ENCODE data around the gene PLEKHO1.

Gene PLEKHO1

GRCh38 chr1:150176593-150176992 is 26.9 kb downstream of the PLEKHO1 start:
- Histone ChIP-seq H3K27ac (ENCODE audit: poor library complexity, severe bottlenecking) (no peak overlapping the region), H3K4me1 (ENCODE audit: insufficient read depth, poor library complexity, severe bottlenecking) (no peaks in the 10 kb centered on the region), H3K4me3 (ENCODE audit: severe bottlenecking) (no peak overlapping the region), H3K27me3 (ENCODE audit: insufficient read depth, poor library complexity, severe bottlenecking) (no peaks in the 10 kb centered on the region), H3K9me3 (ENCODE audit: severe bottlenecking) (no peaks in the 10 kb centered on the region), H3K36me3 (ENCODE audit: low read depth) (no peaks in the 10 kb centered on the region)
- DNase-seq (ENCODE audit: low spot score), result no peak
- no peak for ATAC-seq (ENCODE audit: low read depth)
- TF ChIP-seq CTCF (IDR thresholded peaks at IDR 0.05; ENCODE audit: poor library complexity, severe bottlenecking), result no peak

DNA sequence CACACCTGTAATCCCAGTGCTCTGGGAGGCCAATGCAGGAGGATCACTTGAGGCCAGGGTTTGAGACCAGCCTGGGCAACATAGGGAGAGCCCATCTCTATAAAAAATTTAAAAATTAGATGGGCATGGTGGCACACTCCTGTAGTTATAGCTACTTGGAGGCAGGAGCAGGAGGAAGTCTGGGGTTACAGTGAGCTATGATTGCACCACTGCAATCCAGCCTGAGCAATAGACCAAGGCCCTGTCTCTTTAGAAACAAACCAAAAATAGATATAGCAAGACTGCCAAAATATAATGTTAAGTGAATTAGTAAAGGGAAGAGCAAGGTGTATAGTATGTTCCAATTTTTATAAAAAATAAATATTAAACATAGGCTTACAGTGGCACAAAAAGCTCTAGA is 28.8 kb downstream of the PLEKHO1 start:
- no peaks in the 10 kb centered on the region for H3K9me3 ChIP-seq (ENCODE audit: severe bottlenecking)
- no peak for TF ChIP-seq CTCF (IDR thresholded peaks at IDR 0.05; ENCODE audit: poor library complexity, severe bottlenecking)
- H3K27me3 ChIP-seq (ENCODE audit: insufficient read depth, poor library complexity, severe bottlenecking), result no peaks in the 10 kb centered on the region
- no peak overlapping the region for H3K4me3 ChIP-seq (ENCODE audit: severe bottlenecking)
- ATAC-seq (ENCODE audit: low read depth), result no peak
- H3K27ac ChIP-seq (ENCODE audit: poor library complexity, severe bottlenecking), result no peak overlapping the region
- no peak for DNase-seq (ENCODE audit: low spot score)
- H3K4me1 ChIP-seq (ENCODE audit: insufficient read depth, poor library complexity, severe bottlenecking), result peaks cover under 1% of the 10 kb centered on the region
- no peaks in the 10 kb centered on the region for H3K36me3 ChIP-seq (ENCODE audit: low read depth)

GRCh38 chr1:150179867-150180266 is 30.2 kb downstream of the PLEKHO1 start:
- TF ChIP-seq CTCF (IDR thresholded peaks at IDR 0.05; ENCODE audit: poor library complexity, severe bottlenecking), result no peak
- no peaks in the 10 kb centered on the region for H3K27me3 ChIP-seq (ENCODE audit: insufficient read depth, poor library complexity, severe bottlenecking)
- ATAC-seq (ENCODE audit: low read depth), result no peak
- H3K27ac ChIP-seq (ENCODE audit: poor library complexity, severe bottlenecking), result no peak overlapping the region
- H3K4me1 ChIP-seq (ENCODE audit: insufficient read depth, poor library complexity, severe bottlenecking), result peaks cover 10% of the 10 kb centered on the region
- no peaks in the 10 kb centered on the region for H3K9me3 ChIP-seq (ENCODE audit: severe bottlenecking)
- no peaks in the 10 kb centered on the region for H3K36me3 ChIP-seq (ENCODE audit: low read depth)
- H3K4me3 ChIP-seq (ENCODE audit: severe bottlenecking), result no peak overlapping the region
- DNase-seq (ENCODE audit: low spot score), result no peak

- no peak overlapping the region for H3K4me3 ChIP-seq (ENCODE audit: severe bottlenecking)
- H3K4me1 ChIP-seq (ENCODE audit: insufficient read depth, poor library complexity, severe bottlenecking), result peaks cover 10% of the 10 kb centered on the region
- H3K27me3 ChIP-seq (ENCODE audit: insufficient read depth, poor library complexity, severe bottlenecking), result no peaks in the 10 kb centered on the region
Observed at GRCh38 chr1:150180474-150180873, 30.8 kb downstream of the PLEKHO1 start.

More at GRCh38 chr1:150180474-150180873, 30.8 kb downstream of the PLEKHO1 start:
- DNase-seq (ENCODE audit: low spot score) (no peak), ATAC-seq (ENCODE audit: low read depth) (no peak)
- TF ChIP-seq CTCF (IDR thresholded peaks at IDR 0.05; ENCODE audit: poor library complexity, severe bottlenecking), result no peak
- Histone ChIP-seq H3K36me3 (ENCODE audit: low read depth) (no peaks in the 10 kb centered on the region), H3K27ac (ENCODE audit: poor library complexity, severe bottlenecking) (no peak overlapping the region), H3K9me3 (ENCODE audit: severe bottlenecking) (no peaks in the 10 kb centered on the region)

Data from RWPE2 (cell line).